NCI-H2196 treated with DMSO at 0.1 percent for 48 hours (cell line): Measurements from ENCODE around the gene MKLN1.

Experiments used
- DNase-seq: peaks from one replicate; lab custom pipeline; 2025; ENCODE audit not compliant: unreplicated experiment; lab: John Stamatoyannopoulos, UW

The MKLN1 gene

DNA sequence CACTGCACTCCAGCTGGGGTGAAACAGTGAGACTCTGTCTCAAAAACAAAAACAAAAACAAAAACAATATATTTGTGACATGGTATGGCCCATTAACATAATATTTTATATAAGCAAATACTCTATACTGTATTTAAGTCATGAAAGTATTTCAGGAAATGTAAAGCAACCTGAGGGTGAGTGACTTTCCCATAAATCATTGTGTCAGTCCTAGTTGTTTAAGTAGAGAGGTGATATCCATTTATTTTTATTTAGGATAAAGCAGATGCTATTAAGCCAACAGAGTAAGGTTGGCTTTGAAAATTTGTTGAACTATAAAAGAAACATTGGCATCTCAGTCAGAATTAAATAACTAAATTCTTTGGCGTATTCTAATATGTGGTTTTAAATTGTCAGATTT, 60.5 kb downstream of the MKLN1 start:
- no peak for DNase-seq

- DNase-seq: no peak
Observed at GRCh38 chr7:131390275-131390674, 62.6 kb downstream of the MKLN1 start.

GRCh38 chr7:131391145-131391544, 63.5 kb downstream of the MKLN1 start:
- no peak for DNase-seq

- DNase-seq: peak; percentile 16
Observed at GRCh38 chr7:131400681-131401176, 73.1 kb downstream of the MKLN1 start.

- DNase-seq: no peak
Observed at GRCh38 chr7:131401194-131401593, 73.5 kb downstream of the MKLN1 start.

GRCh38 chr7:131403322-131403721, 75.6 kb downstream of the MKLN1 start:
- DNase-seq: no peak

- DNase-seq: no peak
Observed at GRCh38 chr7:131404226-131404911, 76.7 kb downstream of the MKLN1 start.

GRCh38 chr7:131409129-131409766, 81.6 kb downstream of the MKLN1 start:
- no peak for DNase-seq

GRCh38 chr7:131412031-131412430, 84.4 kb downstream of the MKLN1 start:
- no peak for DNase-seq

DNA sequence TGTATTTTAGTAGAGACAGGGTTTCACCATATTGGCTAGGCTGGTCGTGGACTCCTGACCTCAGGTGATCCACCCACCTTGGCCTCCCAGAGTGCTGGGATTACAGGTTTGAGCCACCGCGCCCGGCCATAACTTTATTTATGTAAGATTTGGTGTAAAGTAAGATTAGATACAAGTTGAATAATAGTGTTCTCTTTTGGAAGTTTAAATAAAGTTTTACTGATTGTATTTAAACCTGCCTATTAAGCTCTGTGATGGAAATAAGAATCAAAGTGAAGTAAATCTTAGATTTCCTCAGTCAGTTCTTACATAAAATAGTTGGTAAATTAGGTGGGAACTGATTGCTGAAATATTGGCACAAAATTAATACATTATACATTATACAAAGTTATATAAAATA, 86.0 kb downstream of the MKLN1 start:
- no peak for DNase-seq

DNA sequence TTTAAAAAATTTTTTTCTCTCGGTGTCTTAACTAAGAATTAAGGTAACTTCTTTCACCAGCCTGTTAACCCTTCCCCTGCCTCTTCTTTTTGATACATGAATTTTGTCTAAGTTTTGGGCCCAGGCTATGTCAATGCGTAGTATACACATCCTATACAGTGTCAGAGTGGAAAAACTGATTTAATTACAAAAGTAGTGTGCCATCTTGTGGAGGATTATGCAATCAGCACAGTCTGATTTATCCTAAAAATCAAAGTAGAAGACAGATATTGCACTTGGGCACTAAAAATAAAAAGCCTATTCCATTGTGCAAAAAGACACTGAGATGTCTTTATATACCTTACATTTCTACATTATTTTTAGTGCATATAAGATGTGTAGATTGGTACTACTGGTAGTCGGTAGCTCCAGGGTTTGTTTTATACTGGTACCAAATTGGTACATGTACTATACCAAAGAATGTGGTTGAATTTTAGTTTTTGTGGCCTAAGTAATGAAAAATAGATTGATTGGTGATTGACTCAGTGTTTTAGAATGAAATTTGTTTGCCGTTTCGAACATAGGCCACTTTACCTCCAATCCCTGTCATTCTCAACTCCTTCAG, 96.6 kb downstream of the MKLN1 start:
- peak; percentile 27 for DNase-seq

- DNase-seq: no peak
Observed at GRCh38 chr7:131425992-131426391, 98.3 kb downstream of the MKLN1 start.

- DNase-seq: peak; percentile 31
Observed at GRCh38 chr7:131430826-131431225, 103.2 kb downstream of the MKLN1 start.

DNA sequence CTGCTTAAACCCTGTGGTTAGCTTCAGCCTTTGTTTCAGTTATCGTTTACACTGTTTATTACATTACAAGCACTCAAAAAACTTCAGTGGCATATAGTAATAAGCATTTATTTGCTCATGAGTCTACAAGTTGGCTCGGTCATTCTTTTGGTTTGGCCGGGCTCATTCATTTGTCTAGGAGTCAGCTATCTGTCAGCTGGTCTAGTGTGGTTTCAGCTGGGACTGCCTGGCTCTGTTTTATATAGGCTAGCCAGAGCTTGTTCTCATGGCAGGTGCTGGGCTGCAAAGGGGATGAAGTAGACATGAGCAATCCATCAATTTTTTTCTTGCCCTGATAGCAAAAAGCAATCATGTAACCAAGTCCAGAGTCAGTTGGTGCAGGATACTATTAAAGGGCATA, 103.6 kb downstream of the MKLN1 start:
- DNase-seq: peak; percentile 94

DNA sequence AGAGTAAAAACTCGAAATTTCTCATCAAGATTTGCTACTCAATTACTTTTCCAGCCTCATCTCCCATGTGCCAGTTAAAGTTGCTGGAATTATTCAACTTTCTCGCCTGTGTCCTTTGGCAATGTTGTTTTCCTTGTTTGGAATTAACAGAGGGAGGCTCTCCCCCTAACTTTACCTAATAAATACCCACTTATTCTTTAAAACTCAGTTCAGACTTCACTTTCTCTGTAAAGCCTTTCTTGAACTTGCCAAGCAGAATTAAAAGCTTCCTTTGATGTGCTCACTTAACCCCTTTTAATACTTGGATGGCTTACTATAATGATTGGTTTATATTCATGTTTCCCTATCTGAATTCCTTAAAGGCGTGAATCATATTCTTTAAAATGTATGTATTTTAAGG, 104.1 kb downstream of the MKLN1 start:
- DNase-seq: no peak

DNA sequence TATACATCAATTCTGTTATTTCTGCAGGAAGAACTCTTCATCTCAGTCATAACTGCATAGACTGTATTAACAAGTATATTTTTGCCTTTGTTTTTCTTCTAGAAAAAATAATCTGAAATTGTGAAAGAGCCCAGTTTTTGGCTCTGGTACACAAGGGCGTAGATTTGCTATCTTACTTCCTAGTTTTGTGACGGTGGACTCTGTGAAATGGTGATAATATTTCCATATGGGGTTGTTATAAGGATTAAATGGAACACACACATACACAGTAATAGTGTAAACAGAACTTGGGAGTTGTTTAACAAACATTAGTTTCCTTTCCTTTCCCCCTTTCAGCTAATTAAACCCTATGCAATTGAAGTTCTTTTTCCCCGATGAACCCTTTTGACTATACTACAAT, 108.7 kb downstream of the MKLN1 start:
- no peak for DNase-seq

- no peak for DNase-seq
Observed at GRCh38 chr7:131438969-131439368, 111.3 kb downstream of the MKLN1 start.

DNA sequence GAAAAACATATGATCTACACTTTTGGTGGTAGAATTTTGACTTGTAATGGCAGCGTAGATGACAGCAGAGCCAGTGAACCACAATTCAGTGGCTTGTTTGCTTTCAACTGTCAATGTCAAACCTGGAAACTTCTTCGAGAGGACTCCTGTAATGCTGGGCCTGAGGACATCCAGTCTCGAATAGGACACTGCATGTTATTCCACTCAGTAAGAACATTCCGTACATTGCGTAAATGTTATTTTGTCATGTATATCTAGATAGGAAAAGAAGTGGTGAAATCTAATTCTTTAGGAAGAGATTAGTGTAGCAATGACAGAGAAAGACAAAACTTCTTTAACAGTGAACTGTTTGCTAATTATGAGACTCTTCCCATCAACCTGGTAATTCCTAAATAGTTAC, 115.8 kb downstream of the MKLN1 start:
- no peak for DNase-seq

DNA sequence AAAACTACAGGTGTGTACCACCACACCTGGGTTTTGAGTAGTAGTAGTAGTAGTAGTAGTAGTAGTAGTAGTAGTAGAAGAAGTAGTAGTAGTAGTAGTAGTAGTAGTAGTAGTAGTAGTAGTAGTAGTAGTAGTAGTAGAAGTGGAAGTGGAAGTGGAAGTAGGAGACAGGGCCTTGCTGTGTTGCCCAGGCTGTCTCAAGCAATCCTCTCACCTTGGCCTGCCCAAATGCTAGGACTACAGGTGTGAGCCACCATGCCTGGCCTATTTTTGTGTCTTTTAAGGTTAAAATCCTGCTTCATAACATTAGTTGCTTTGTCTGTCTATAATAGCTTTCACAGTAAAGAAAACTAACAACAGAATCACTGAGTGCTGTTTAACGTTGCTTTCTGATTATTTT, 117.0 kb downstream of the MKLN1 start:
- no peak for DNase-seq

GRCh38 chr7:131449373-131449902, 121.8 kb downstream of the MKLN1 start:
- no peak for DNase-seq

- DNase-seq: no peak
Observed at GRCh38 chr7:131454498-131454897, 126.8 kb downstream of the MKLN1 start.

DNA sequence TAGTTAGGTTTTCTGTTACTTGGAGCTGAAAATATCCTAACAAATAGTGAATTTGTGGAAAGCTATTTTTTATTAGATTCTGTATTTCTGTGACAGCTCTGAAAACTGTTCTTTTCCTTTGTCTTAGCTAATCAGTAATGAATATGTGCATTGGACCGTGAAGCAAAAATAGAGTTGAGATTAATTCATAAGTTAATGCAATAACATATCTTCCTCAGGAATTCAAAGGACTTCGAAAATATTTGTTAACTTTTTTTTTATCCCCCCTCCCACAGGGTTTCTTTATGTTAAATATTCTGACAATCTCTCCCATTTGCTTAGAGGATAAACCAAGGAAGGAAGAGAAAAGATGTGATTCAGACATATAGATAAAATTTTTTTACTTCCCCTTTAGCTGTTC, 127.3 kb downstream of the MKLN1 start:
- DNase-seq: no peak
